Nasal cavity respiratory epithelium epithelial cell of viscerocranial mucosa (primary cell): ENCODE data around the gene ZBTB17. TPM values are rescaled to one million over a fixed set of nuclear protein-coding genes. Genes with fewer than 3 reads are reported as not detected.

Experiments
- total RNA-seq: library from RNA; depleted of rRNA; stranded (reverse); fragments of >200 nt; gene quantifications from 2 replicates; pipeline ENCODE4 v1.2.3, GENCODE V29; 2014

ZBTB17 gene
- 30.1 and 38.5 TPM in 2 replicates for total RNA-seq

DNA sequence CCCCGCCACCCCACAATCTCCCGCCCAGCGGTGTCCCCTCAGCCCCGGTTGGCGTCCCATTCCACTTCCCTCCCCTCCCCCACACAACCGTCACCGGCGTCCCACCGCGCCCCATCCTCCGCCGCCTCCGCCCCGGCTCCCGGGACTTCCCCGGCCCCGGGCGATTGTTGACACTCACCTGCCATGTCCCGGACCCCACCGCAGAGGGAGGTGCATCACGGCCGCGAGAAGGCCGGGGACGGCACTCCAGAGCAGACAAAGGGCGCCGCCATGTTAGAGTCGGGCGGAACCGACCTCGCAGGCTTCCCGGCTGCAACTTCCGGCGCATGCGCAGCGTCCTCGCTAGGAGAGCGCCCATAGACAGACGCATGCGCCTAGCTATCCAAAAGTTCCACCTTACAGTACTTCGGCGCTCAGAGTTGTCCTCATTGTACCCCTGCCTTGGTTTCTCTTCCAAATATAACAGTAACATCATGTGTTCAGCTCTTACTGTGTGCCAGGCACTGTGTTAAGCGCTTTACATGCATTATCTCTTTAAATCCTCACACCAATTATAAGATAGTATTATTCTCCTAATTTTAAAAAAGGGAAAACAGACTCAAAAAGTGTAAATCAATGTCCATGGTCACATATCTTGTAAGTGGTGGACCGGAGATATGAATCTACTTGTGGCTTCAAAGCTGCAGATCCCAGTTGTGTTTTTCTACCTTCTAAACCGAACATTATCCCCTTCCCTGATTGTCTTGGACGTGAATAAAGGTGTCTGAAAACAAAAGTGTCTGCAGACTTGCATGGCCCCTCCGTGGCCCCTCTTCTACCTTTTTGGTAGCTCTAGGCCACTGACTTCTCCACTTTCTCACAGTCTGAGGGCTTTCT is at the start of gene ZBTB17:
TSS of gene ZBTB17 (minus strand) at position 297 of the 876 bp plus-strand sequence. CDS start 27,606 bp downstream, outside the sequence.

DNA sequence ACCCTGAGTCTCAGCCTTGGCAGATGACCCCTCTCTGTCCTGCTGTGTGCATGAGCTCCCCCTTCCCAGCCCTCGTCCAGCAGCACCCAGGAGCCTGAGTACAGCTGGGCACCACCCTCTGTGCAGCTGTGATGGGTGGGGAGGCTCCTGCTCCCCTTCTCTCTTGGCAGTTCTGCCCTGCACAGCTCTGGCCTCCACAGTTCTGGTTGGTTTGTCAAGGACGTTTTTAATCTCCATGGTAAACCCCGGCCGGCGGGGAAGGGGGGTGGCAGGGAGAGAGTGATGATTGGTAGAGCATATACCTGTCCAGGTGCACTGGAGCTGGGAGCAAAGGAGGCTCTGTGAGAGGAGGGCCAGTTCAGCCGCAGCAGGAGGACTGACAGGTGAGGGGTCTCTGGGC is 45.8 kb upstream of the ZBTB17 start, which contains the start of gene CLCNKA:
TSS of gene CLCNKA (plus strand) at position 356 of the 400 bp plus-strand sequence. CDS start 584 bp downstream, outside the sequence.

DNA sequence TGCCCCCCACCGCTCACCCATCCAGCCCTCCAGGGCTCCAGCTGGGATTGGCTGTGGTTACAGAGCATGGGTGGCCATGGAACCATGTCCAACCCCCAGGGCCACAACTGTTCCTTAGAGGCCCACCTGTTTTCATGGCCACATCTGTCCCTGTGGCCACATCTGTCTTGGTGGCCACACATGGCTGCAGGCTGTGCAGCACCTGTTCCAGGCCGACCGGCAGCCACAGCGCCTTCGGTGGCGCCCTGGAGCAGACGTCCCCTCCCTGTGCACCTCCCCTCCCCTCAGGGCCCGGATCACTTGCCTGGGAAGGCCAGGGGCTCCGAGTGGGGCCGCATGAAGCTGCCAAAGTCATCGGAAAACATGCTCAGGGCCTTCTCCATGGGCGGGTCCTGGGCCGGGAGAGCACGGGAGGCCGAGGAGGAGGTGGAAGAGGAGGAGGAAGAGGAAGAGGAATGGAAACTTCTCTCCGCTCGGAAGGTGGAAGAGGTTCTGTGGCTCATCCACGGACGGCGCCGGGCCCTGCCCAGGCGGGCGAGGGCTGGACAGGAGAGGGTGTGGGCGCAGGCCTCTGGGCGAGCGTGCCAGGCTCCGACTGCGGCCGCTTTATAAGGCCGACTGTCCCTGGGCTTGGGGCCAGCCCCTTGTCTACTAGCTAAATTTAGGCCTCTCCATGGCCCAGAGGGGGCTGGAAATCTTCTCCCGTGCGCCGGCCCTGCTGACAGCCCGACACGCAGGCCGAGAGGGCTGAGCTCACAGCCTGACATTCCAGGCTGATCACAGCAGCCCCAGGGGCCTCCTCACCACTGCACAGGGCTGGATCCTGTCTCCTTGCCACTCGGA is 41.8 kb upstream of the ZBTB17 start, which contains the start of gene HSPB7:
TSS of gene HSPB7 (minus strand) at position 583 of the 843 bp plus-strand sequence. CDS start at position 503, 80 bp downstream.

Other genes with a start within 250 kb of the ZBTB17 start
- gene SLC25A34, start 239.8 kb downstream of the ZBTB17 start, total RNA-seq, result 0.68 and 1.7 TPM in 2 replicates
- not detected in 2 replicates for gene TMEM82, start 233.6 kb downstream of the ZBTB17 start, total RNA-seq
- 96.7 and 131 TPM in 2 replicates for gene FBLIM1, start 217.3 kb downstream of the ZBTB17 start, total RNA-seq
- 0.68 and 1.9 TPM in 2 replicates for gene UQCRHL, start 168.5 kb downstream of the ZBTB17 start, total RNA-seq
- 25.6 and 63.0 TPM in 2 replicates for gene SPEN, start 128.4 kb downstream of the ZBTB17 start, total RNA-seq
- not detected in 2 replicates for gene SRARP, start 28.1 kb upstream of the ZBTB17 start, total RNA-seq
- gene HSPB7, start 41.9 kb upstream of the ZBTB17 start, total RNA-seq, result not detected in 2 replicates
- gene CLCNKA, start 45.9 kb upstream of the ZBTB17 start, total RNA-seq, result not detected in 2 replicates
- gene CLCNKB, start 67.7 kb upstream of the ZBTB17 start, total RNA-seq, result 0.21 TPM in 1 of 2 replicates, not detected in the other
- gene FAM131C, start 97.5 kb upstream of the ZBTB17 start, total RNA-seq, result 0.34 and 1.00 TPM in 2 replicates
- gene EPHA2, start 180.0 kb upstream of the ZBTB17 start, total RNA-seq, result 184 and 193 TPM in 2 replicates
- 5.1 and 11.0 TPM in 2 replicates for gene ARHGEF19, start 236.6 kb upstream of the ZBTB17 start, total RNA-seq